ENCODE results near the gene RPL10L. TPM values are rescaled to one million over a fixed set of nuclear protein-coding genes. Genes with fewer than 3 reads are reported as not detected.
A peak's percentile ranks its signal among the peaks of the same experiment; 100 is the strongest.

The RPL10L gene
- total RNA-seq, 1 experiment from 2014 or later: not detected

DNA sequence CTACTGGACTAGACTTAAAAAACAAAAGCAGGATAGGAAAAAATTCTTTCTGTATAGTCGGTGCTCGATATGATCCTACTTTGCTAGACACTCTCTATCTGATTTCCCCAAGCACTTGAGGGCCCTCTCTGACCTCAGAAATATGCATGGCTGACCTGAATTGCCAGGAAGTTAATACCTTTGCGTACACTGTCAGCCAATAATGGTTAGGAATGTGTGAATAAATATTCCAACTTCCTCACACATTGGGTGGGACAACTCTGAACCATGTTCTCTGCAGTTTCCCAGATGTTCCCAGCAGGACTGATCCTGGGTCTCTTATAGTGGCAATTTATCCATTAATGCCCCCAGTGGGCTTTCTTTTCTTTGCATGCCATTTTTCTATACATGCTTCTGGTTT, 20.5 kb upstream of the RPL10L start:
- Histone ChIP-seq H3K9me2 (ENCODE audit: insufficient read depth) (no peaks in the 10 kb centered on the region), H4K20me1 (ENCODE audit: insufficient read depth) (no peaks in the 10 kb centered on the region), H3K27ac (no peak overlapping the region), H3K27me3 (ENCODE audit: insufficient read depth, low read depth) (no peaks in the 10 kb centered on the region), H3K4me3 (no peak overlapping the region), H3F3A (ENCODE audit: insufficient read depth, low read depth) (no peaks in the 10 kb centered on the region), H3K4me2 (no peak overlapping the region), H3K79me2 (ENCODE audit: low read depth) (no peaks in the 10 kb centered on the region), H2AFZ (no peak overlapping the region), H3K9me3 (ENCODE audit: insufficient read depth, low read depth) (no peaks in the 10 kb centered on the region), H3K4me1 (replicated peaks; ENCODE audit: insufficient read depth) (no peaks in the 10 kb centered on the region), H3K36me3 (ENCODE audit: low read depth) (no peaks in the 10 kb centered on the region)
- TF ChIP-seq, protein P1, sequence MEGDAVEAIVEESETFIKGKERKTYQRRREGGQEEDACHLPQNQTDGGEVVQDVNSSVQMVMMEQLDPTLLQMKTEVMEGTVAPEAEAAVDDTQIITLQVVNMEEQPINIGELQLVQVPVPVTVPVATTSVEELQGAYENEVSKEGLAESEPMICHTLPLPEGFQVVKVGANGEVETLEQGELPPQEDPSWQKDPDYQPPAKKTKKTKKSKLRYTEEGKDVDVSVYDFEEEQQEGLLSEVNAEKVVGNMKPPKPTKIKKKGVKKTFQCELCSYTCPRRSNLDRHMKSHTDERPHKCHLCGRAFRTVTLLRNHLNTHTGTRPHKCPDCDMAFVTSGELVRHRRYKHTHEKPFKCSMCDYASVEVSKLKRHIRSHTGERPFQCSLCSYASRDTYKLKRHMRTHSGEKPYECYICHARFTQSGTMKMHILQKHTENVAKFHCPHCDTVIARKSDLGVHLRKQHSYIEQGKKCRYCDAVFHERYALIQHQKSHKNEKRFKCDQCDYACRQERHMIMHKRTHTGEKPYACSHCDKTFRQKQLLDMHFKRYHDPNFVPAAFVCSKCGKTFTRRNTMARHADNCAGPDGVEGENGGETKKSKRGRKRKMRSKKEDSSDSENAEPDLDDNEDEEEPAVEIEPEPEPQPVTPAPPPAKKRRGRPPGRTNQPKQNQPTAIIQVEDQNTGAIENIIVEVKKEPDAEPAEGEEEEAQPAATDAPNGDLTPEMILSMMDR (conservative IDR thresholded peaks at IDR 0.05): no peak
- no peak for TF ChIP-seq EZH2 (IDR thresholded peaks at IDR 0.05; ENCODE audit: low read depth)
- intact Hi-C loops (cut with micrococcal nuclease; ENCODE audit: unreplicated experiment): no loop called here
- BruUV-seq (replicated peaks): no TSS peak
- CTCF ChIA-PET: interaction anchor here (0.5 kb wide), 1 partner anchor 1403 kb away, joined by 6 read pairs; no protein-coding TSS in a partner anchor
- POLR2A ChIA-PET (ENCODE audit: unreplicated experiment): no interaction called here
- no peak for DNase-seq

DNA sequence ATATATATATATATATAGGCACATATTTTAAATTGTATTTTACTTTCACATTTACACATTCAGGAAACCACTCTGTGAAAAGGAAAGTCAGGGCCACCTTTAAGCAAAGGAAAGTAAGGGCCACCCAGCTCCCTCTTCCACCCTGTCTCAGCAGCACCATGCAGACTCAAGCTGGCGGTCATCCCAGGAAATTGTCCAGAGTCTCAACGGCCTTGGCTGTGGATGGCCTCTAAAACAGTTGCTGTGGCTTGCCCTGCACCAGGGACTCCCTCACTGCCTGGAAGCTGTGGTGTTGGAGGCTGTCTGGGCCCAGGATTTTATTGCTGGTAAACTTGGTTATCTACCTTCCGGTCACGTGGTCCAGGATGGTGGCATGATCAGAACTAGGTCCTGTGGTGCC, 11.8 kb upstream of the RPL10L start:
- no peaks in the 10 kb centered on the region for H4K20me1 ChIP-seq (ENCODE audit: insufficient read depth)
- no peak for TF ChIP-seq EZH2 (IDR thresholded peaks at IDR 0.05; ENCODE audit: low read depth)
- TF ChIP-seq, protein P1 (conservative IDR thresholded peaks at IDR 0.05): no peak
- intact Hi-C loops (cut with micrococcal nuclease; ENCODE audit: unreplicated experiment): no loop called here
- H3K27me3 ChIP-seq (ENCODE audit: insufficient read depth, low read depth): no peaks in the 10 kb centered on the region
- no peaks in the 10 kb centered on the region for H3K79me2 ChIP-seq (ENCODE audit: low read depth)
- no peaks in the 10 kb centered on the region for H3K9me3 ChIP-seq (ENCODE audit: insufficient read depth, low read depth)
- H3F3A ChIP-seq (ENCODE audit: insufficient read depth, low read depth): no peaks in the 10 kb centered on the region
- BruUV-seq (replicated peaks): no TSS peak
- ChIA-PET POLR2A (ENCODE audit: unreplicated experiment) (no interaction called here), CTCF (no interaction called here)
- H3K4me2 ChIP-seq: no peak overlapping the region
- no peak overlapping the region for H2AFZ ChIP-seq
- no peaks in the 10 kb centered on the region for H3K4me1 ChIP-seq (replicated peaks; ENCODE audit: insufficient read depth)
- H3K9me2 ChIP-seq (ENCODE audit: insufficient read depth): no peaks in the 10 kb centered on the region
- no peaks in the 10 kb centered on the region for H3K36me3 ChIP-seq (ENCODE audit: low read depth)
- H3K4me3 ChIP-seq: no peak overlapping the region
- DNase-seq: no peak
- no peak overlapping the region for H3K27ac ChIP-seq

DNA sequence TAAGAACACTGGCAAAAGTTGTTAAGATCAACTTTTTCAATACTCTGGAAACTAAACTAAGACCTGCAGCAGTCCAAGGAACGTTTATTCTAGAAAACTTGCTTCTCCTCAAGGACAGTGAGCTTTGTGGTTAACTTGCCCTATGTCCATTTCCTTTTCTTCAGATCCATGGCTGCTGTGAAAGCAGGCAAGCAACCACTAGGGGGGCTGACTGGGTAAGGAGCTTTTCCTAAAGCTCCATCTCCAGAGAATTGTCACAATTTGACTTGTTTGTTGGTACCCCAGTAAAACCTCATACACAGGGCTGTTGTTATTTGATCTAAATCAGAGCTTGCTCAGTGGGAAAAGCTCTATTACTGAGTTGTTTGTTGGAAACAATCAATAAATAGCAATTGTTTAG, 10.1 kb upstream of the RPL10L start:
- no peak for DNase-seq
- Histone ChIP-seq H3K4me2 (no peak overlapping the region), H2AFZ (no peak overlapping the region), H3K9me3 (ENCODE audit: insufficient read depth, low read depth) (no peaks in the 10 kb centered on the region), H4K20me1 (ENCODE audit: insufficient read depth) (no peaks in the 10 kb centered on the region), H3K79me2 (ENCODE audit: low read depth) (no peaks in the 10 kb centered on the region), H3K36me3 (ENCODE audit: low read depth) (no peaks in the 10 kb centered on the region), H3K4me3 (no peak overlapping the region), H3F3A (ENCODE audit: insufficient read depth, low read depth) (no peaks in the 10 kb centered on the region), H3K27ac (no peak overlapping the region), H3K4me1 (replicated peaks; ENCODE audit: insufficient read depth) (no peaks in the 10 kb centered on the region), H3K9me2 (ENCODE audit: insufficient read depth) (no peaks in the 10 kb centered on the region), H3K27me3 (ENCODE audit: insufficient read depth, low read depth) (no peaks in the 10 kb centered on the region)
- TF ChIP-seq, protein P1 (conservative IDR thresholded peaks at IDR 0.05): peak; percentile 22; the same call in 1 of the 2 replicates
- TF ChIP-seq EZH2 (IDR thresholded peaks at IDR 0.05; ENCODE audit: low read depth): no peak
- ChIA-PET CTCF (no interaction called here), POLR2A (ENCODE audit: unreplicated experiment) (no interaction called here)
- no TSS peak for BruUV-seq (replicated peaks)
- intact Hi-C loops (cut with micrococcal nuclease; ENCODE audit: unreplicated experiment): no loop called here

Data from PC-9 (cell line).